Endothelial cell of umbilical vein (primary cell): Measurements from ENCODE around the gene HOXD10. TPM values are rescaled to one million over a fixed set of nuclear protein-coding genes. Genes with fewer than 3 reads are reported as not detected.

Experiments used
- BruUV-seq: library from RNA; stranded (reverse); fragments of 400-500 nt; replicated peaks from 2 replicates; lab custom pipeline; 2021; lab: Mats Ljungman, UMichigan
- CTCF ChIA-PET: fragments of 300-600, 350-600 bp; sonication (Branson Sonifier 250); formaldehyde crosslinking; loops from one replicate; lab custom pipeline; 2021; ENCODE audit warnings: antibody characterized with exemption, inconsistent platforms; lab: Charles Lee
- POLR2A ChIA-PET: fragments of 300-600, 350-600 bp; sonication (Branson Sonifier 250); formaldehyde crosslinking; loops from one replicate; lab custom pipeline; 2021; ENCODE audit warnings: antibody characterized with exemption, inconsistent platforms; lab: Charles Lee
- DNase-seq: peaks from one replicate; pipeline ENCODE4 v3.0.0-alpha.2; 2011; ENCODE audit warnings: low read depth, low spot score
- FAIRE-seq: peaks from 2 replicates; lab custom pipeline; 2011; peaks lifted over from hg19 to GRCh38; lab: Jason Lieb, UNC
- H2AFZ ChIP-seq: 2 replicates; pipeline ENCODE4 v1.6.0; 2012; ENCODE audit warnings: low read depth, low read length, control low read depth, inconsistent platforms
- H3K27ac ChIP-seq: 2 replicates; pipeline ENCODE4 v1.5.1; 2011; ENCODE audit warnings: low read depth, mild to moderate bottlenecking, control low read depth, low read length, moderate library complexity; ENCODE audit not compliant: insufficient read depth
- H3K27me3 ChIP-seq, 2 experiments: 2 replicates each; pipeline versions ENCODE4 v1.6.0 to v1.6.1; 2011; ENCODE audit warnings: low read length in 2 of 2, mixed read lengths in 1 of 2; ENCODE audit not compliant: control insufficient read depth in 2 of 2, insufficient read depth in 2 of 2
- H3K36me3 ChIP-seq, 2 experiments: 2 replicates in 1 of 2; 3 replicates in 1 of 2; pipeline ENCODE4 v1.5.1; 2011; ENCODE audit warnings: low read length in 2 of 2, mild to moderate bottlenecking in 1 of 2, moderate library complexity in 1 of 2; ENCODE audit not compliant: control insufficient read depth in 2 of 2, insufficient read depth in 2 of 2; ENCODE audit errors: extremely low read depth in 1 of 2
- H3K4me1 ChIP-seq: 3 replicates; pipeline ENCODE4 v1.5.1; 2011; ENCODE audit warnings: mild to moderate bottlenecking, low read length; ENCODE audit not compliant: control insufficient read depth, insufficient read depth; ENCODE audit errors: extremely low read depth
- H3K4me2 ChIP-seq: 2 replicates; pipeline ENCODE4 v1.6.1; 2011; ENCODE audit warnings: low read length, control low read depth, mixed read lengths; ENCODE audit not compliant: insufficient read depth
- H3K4me3 ChIP-seq, 3 experiments: fragments of 200-600 bp in 1 of 3; sonication (generic), shearing (Covaris generic) in 1 of 3; replicated peaks in 1 of 3; 2 replicates each; pipeline ENCODE4 v1.5.1; 2011 to 2016; ENCODE audit warnings: control low read depth in 3 of 3, low read length in 3 of 3, mild to moderate bottlenecking in 2 of 3, inconsistent platforms in 1 of 3, low read depth in 1 of 3, moderate library complexity in 1 of 3; ENCODE audit not compliant: insufficient read depth in 1 of 3
- H3K79me2 ChIP-seq: 2 replicates; pipeline ENCODE4 v1.6.0; 2012; ENCODE audit warnings: low read length, inconsistent platforms; ENCODE audit not compliant: control insufficient read depth, insufficient read depth
- H3K9ac ChIP-seq: replicated peaks from 2 replicates; pipeline ENCODE3; 2011; ENCODE audit warnings: low read length, control low read depth; ENCODE audit not compliant: insufficient read depth; ENCODE audit errors: extremely low read depth
- H3K9me1 ChIP-seq: replicated peaks from 3 replicates; pipeline ENCODE4 v1.6.0; 2011; ENCODE audit warnings: mild to moderate bottlenecking, low read length; ENCODE audit not compliant: control insufficient read depth, insufficient read depth; ENCODE audit errors: extremely low read depth
- H3K9me3 ChIP-seq: replicated peaks from 2 replicates; pipeline ENCODE4 v1.5.1; 2012; ENCODE audit warnings: low read length, inconsistent platforms; ENCODE audit not compliant: control insufficient read depth, insufficient read depth
- H4K20me1 ChIP-seq: replicated peaks from 2 replicates; pipeline ENCODE3; 2011; ENCODE audit warnings: mild to moderate bottlenecking, low read length; ENCODE audit not compliant: control insufficient read depth, insufficient read depth; ENCODE audit errors: extremely low read depth
- EZH2 ChIP-seq: IDR thresholded peaks from 2 replicates; pipeline ENCODE4 v1.6.1; 2012; ENCODE audit warnings: borderline replicate concordance, low read depth, mild to moderate bottlenecking, moderate library complexity, low read length, inconsistent platforms; ENCODE audit not compliant: severe bottlenecking
- FOS ChIP-seq: IDR thresholded peaks from 2 replicates; pipeline ENCODE4 v1.6.1; 2011; ENCODE audit warnings: mild to moderate bottlenecking, low read length, moderate library complexity, borderline replicate concordance; ENCODE audit not compliant: insufficient read depth
- GATA2 ChIP-seq: IDR thresholded peaks from 2 replicates; pipeline ENCODE4 v1.7.0; 2011; ENCODE audit warnings: low read depth, mild to moderate bottlenecking, moderate library complexity, mixed read lengths, low read length; ENCODE audit not compliant: insufficient read length, insufficient read depth
- JUN ChIP-seq: IDR thresholded peaks from 2 replicates; pipeline ENCODE4 v1.6.1; 2011; ENCODE audit warnings: borderline replicate concordance, low read depth; ENCODE audit not compliant: insufficient read length, insufficient read depth
- MYC ChIP-seq: IDR thresholded peaks from one replicate; pipeline ENCODE4 v1.6.1; 2011; ENCODE audit warnings: mild to moderate bottlenecking, low read depth, low read length
- POLR2A ChIP-seq: IDR thresholded peaks from 2 replicates; pipeline ENCODE4 v1.6.1; 2012; ENCODE audit warnings: low read depth, mild to moderate bottlenecking, control low read depth, low read length
- POLR2AphosphoS5 ChIP-seq: IDR thresholded peaks from 2 replicates; pipeline ENCODE4 v1.6.1; 2012; ENCODE audit warnings: low read depth, mild to moderate bottlenecking, control low read depth, low read length, moderate library complexity; ENCODE audit not compliant: insufficient read depth
- dilution Hi-C: fragments of 300-500 bp; cut with MboI; formaldehyde crosslinking; loops from one replicate; pipeline ENCODE4 v1.15.0; 2019; ENCODE audit warnings: low sequenced_read_pairs; ENCODE audit not compliant: extremely low pct_ligation_motif_present
- intact Hi-C: fragments of 100-400 bp; cut with micrococcal nuclease; formaldehyde crosslinking; loops from one replicate; pipeline ENCODE4 v1.10.0; 2022
- polyA plus RNA-seq, 4 experiments: library from polyadenylated mRNA; depleted of rRNA in 3 of 4; stranded (reverse) in 3 of 4; unstranded in 1 of 4; fragments of >200 nt; gene quantifications; 2 replicates each; pipeline versions ENCODE4 v1.2.1 to v1.2.3, GENCODE V29; 2011 to 2012; ENCODE audit warnings: missing spikeins in 1 of 4
- total RNA-seq: library from RNA; stranded (reverse); gene quantifications from 2 replicates; pipeline ENCODE4 v1.2.3, GENCODE V29; 2021
- TF ChIP-seq, protein P1 (sequence below), 2 donors: IDR thresholded peaks; 1 replicate in 1 of 2; 2 replicates in 1 of 2; pipeline ENCODE4 v1.5.1; 2011; ENCODE audit warnings: low read length in 2 of 2, mild to moderate bottlenecking in 2 of 2, moderate library complexity in 2 of 2, control low read depth in 1 of 2, inconsistent platforms in 1 of 2, low read depth in 1 of 2; ENCODE audit not compliant: insufficient read depth in 1 of 2; ENCODE audit errors: extremely low read depth in 1 of 2

Gene HOXD10
- total and polyA plus RNA-seq, 2 donors (not counting 3 experiments of a cell fraction or from before 2014, with no cell fraction given), result not detected

DNA sequence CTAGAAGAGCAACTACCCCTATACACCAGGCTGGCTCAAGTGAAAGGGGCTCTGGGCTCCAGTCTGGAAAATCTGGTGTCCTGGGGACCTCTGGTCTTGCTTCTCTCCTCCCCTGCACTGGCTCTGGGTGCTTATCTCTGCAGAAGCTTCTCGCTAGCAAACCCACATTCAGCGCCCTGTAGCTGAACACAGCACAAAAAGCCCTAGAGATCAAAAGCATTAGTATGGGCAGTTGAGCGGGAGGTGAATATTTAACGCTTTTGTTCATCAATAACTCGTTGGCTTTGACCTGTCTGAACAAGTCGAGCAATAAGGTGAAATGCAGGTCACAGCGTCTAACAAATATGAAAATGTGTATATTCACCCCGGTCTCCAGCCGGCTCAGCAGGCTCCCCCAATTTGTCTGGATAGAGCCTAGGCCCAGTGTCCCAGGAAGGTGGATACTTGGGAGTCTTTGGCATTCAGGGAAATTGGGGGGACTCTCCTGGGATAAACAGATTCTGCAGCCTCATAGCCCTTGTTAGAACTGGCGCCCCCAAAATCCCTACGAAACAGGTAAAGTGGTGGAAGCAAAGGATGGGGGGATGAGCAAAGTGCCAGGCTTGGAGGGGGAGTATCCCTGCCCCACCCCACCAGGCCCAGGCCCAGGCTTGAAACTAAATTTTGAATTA is 32.3 kb downstream of the HOXD10 start:
- Histone ChIP-seq H3K9ac (no peak overlapping the region), H3K4me1 (no peaks in the 10 kb centered on the region), H3K4me2 (no peak overlapping the region), H3K4me3 (no peak overlapping the region), H3K9me3 (no peaks in the 10 kb centered on the region), H4K20me1 (no peaks in the 10 kb centered on the region), H2AFZ (no peak overlapping the region), H3K9me1 (no peaks in the 10 kb centered on the region), H3K79me2 (peaks cover 40% of the 10 kb centered on the region), H3K36me3 (peaks cover 2 to 15% of the 10 kb centered on the region in 2 experiments), H3K27ac (no peak overlapping the region), H3K27me3 (no peaks in the 10 kb centered on the region)
- POLR2A ChIA-PET, result no interaction called here
- TF ChIP-seq FOS, result no peak
- TF ChIP-seq, protein P1, sequence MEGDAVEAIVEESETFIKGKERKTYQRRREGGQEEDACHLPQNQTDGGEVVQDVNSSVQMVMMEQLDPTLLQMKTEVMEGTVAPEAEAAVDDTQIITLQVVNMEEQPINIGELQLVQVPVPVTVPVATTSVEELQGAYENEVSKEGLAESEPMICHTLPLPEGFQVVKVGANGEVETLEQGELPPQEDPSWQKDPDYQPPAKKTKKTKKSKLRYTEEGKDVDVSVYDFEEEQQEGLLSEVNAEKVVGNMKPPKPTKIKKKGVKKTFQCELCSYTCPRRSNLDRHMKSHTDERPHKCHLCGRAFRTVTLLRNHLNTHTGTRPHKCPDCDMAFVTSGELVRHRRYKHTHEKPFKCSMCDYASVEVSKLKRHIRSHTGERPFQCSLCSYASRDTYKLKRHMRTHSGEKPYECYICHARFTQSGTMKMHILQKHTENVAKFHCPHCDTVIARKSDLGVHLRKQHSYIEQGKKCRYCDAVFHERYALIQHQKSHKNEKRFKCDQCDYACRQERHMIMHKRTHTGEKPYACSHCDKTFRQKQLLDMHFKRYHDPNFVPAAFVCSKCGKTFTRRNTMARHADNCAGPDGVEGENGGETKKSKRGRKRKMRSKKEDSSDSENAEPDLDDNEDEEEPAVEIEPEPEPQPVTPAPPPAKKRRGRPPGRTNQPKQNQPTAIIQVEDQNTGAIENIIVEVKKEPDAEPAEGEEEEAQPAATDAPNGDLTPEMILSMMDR (IDR thresholded peaks at IDR 0.05; ENCODE audit: extremely low read depth in 1 of 2, insufficient read depth in 1 of 2, low read depth in 1 of 2, low read length in 2 of 2), result no peak
- TF ChIP-seq POLR2A, result no peak
- TF ChIP-seq EZH2, result no peak
- TF ChIP-seq JUN, result no peak
- no peak for TF ChIP-seq GATA2
- TF ChIP-seq POLR2AphosphoS5, result no peak
- no peak for TF ChIP-seq MYC
- DNase-seq (no peak), FAIRE-seq (no peak)
- dilution Hi-C loops, result loop anchor here (25.0 kb wide), 1 partner anchor 488 kb away; no protein-coding TSS in a partner anchor
- CTCF ChIA-PET, result interaction anchor here (1.5 to 3.0 kb wide), 2 partner anchors 306 to 405 kb away, joined by 7 to 11 read pairs; no protein-coding TSS in a partner anchor
- no TSS peak for BruUV-seq
- intact Hi-C loops, result no loop called here
